Measurements from ENCODE around the gene POLD2. TPM values are rescaled to one million over a fixed set of nuclear protein-coding genes. Genes with fewer than 3 reads are reported as not detected.

POLD2 gene
- total and polyA plus RNA-seq, 2 donors (not counting 1 experiment from before 2014, with no cell fraction given): 69.8 to 76.5 TPM

GRCh38 chr7:44122529-44122928 is 819 bp downstream of the POLD2 start:
- DNase-seq (ENCODE audit: low read depth in 2 of 2): no peak
- peak overlapping the region; percentile 90 for H3K4me2 ChIP-seq (ENCODE audit: extremely low read depth, insufficient read depth, low read length)
- TF ChIP-seq EZH2 (IDR thresholded peaks at IDR 0.05; ENCODE audit: low read length, missing control alignments) (no peak), CTCF (conservative IDR thresholded peaks at IDR 0.05 in 1 of 2, IDR thresholded peaks at IDR 0.05 in 1 of 2; ENCODE audit: low read depth in 1 of 2, low read length in 2 of 2) (no peak)
- no peaks in the 10 kb centered on the region for H3K27me3 ChIP-seq (ENCODE audit: control insufficient read depth, insufficient read depth, low read length)
- H3K79me2 ChIP-seq (ENCODE audit: control insufficient read depth, insufficient read depth, low read length): peaks cover 19% of the 10 kb centered on the region
- peaks cover 4% of the 10 kb centered on the region for H3K4me1 ChIP-seq (ENCODE audit: control insufficient read depth, extremely low read depth, insufficient read depth, low read length)
- no peaks in the 10 kb centered on the region for H4K20me1 ChIP-seq (ENCODE audit: control insufficient read depth, extremely low read depth, insufficient read depth, low read length)
- peaks cover 13% of the 10 kb centered on the region for H3K36me3 ChIP-seq (ENCODE audit: control insufficient read depth, insufficient read depth, low read length)
- no peak overlapping the region for H3K9ac ChIP-seq (ENCODE audit: insufficient read depth, low read length)
- H3K27ac ChIP-seq (ENCODE audit: insufficient read depth, low read length): peak overlapping the region; percentile 92
- no peak overlapping the region for H2AFZ ChIP-seq (ENCODE audit: low read length)
- no peaks in the 10 kb centered on the region for H3K9me3 ChIP-seq (ENCODE audit: control insufficient read depth, insufficient read depth, low read depth, low read length)
- peak overlapping the region; percentile 66 to 93 (median 76) for H3K4me3 ChIP-seq (replicated peaks in 1 of 4; ENCODE audit: control extremely low read depth in 1 of 4, insufficient read depth in 1 of 4, low read depth in 3 of 4, low read length in 4 of 4)

- Histone ChIP-seq H3K79me2 (ENCODE audit: control insufficient read depth, insufficient read depth, low read length) (peaks cover 19% of the 10 kb centered on the region), H3K36me3 (ENCODE audit: control insufficient read depth, insufficient read depth, low read length) (peaks cover 15% of the 10 kb centered on the region), H3K4me3 (replicated peaks in 1 of 4; ENCODE audit: control extremely low read depth in 1 of 4, insufficient read depth in 1 of 4, low read depth in 3 of 4, low read length in 4 of 4) (peak overlapping the region in 2 of 4 experiments; percentile 75 to 93), H2AFZ (ENCODE audit: low read length) (no peak overlapping the region), H3K4me2 (ENCODE audit: extremely low read depth, insufficient read depth, low read length) (peak overlapping the region; percentile 90), H3K27me3 (ENCODE audit: control insufficient read depth, insufficient read depth, low read length) (no peaks in the 10 kb centered on the region), H3K27ac (ENCODE audit: insufficient read depth, low read length) (no peak overlapping the region), H3K9ac (ENCODE audit: insufficient read depth, low read length) (no peak overlapping the region), H3K4me1 (ENCODE audit: control insufficient read depth, extremely low read depth, insufficient read depth, low read length) (peaks cover 4% of the 10 kb centered on the region), H3K9me3 (ENCODE audit: control insufficient read depth, insufficient read depth, low read depth, low read length) (no peaks in the 10 kb centered on the region), H4K20me1 (ENCODE audit: control insufficient read depth, extremely low read depth, insufficient read depth, low read length) (no peaks in the 10 kb centered on the region)
- no peak for TF ChIP-seq CTCF (conservative IDR thresholded peaks at IDR 0.05 in 1 of 2, IDR thresholded peaks at IDR 0.05 in 1 of 2; ENCODE audit: low read depth in 1 of 2, low read length in 2 of 2)
- TF ChIP-seq EZH2 (IDR thresholded peaks at IDR 0.05; ENCODE audit: low read length, missing control alignments): no peak
- DNase-seq (ENCODE audit: low read depth in 2 of 2): no peak
Observed at GRCh38 chr7:44121761-44122420, 1.5 kb downstream of the POLD2 start.

- TF ChIP-seq CTCF (conservative IDR thresholded peaks at IDR 0.05 in 1 of 2, IDR thresholded peaks at IDR 0.05 in 1 of 2; ENCODE audit: low read depth in 1 of 2, low read length in 2 of 2) (no peak), EZH2 (IDR thresholded peaks at IDR 0.05; ENCODE audit: low read length, missing control alignments) (no peak)
- peaks cover 4% of the 10 kb centered on the region for H3K4me1 ChIP-seq (ENCODE audit: control insufficient read depth, extremely low read depth, insufficient read depth, low read length)
- H3K27me3 ChIP-seq (ENCODE audit: control insufficient read depth, insufficient read depth, low read length): no peaks in the 10 kb centered on the region
- H3K4me3 ChIP-seq (replicated peaks in 1 of 4; ENCODE audit: control extremely low read depth in 1 of 4, insufficient read depth in 1 of 4, low read depth in 3 of 4, low read length in 4 of 4): no peak overlapping the region
- DNase-seq (ENCODE audit: low read depth in 2 of 2): no peak
- H3K36me3 ChIP-seq (ENCODE audit: control insufficient read depth, insufficient read depth, low read length): peaks cover 17% of the 10 kb centered on the region
- no peak overlapping the region for H2AFZ ChIP-seq (ENCODE audit: low read length)
- H3K4me2 ChIP-seq (ENCODE audit: extremely low read depth, insufficient read depth, low read length): no peak overlapping the region
- no peak overlapping the region for H3K27ac ChIP-seq (ENCODE audit: insufficient read depth, low read length)
- peaks cover 19% of the 10 kb centered on the region for H3K79me2 ChIP-seq (ENCODE audit: control insufficient read depth, insufficient read depth, low read length)
- no peak overlapping the region for H3K9ac ChIP-seq (ENCODE audit: insufficient read depth, low read length)
- no peaks in the 10 kb centered on the region for H3K9me3 ChIP-seq (ENCODE audit: control insufficient read depth, insufficient read depth, low read depth, low read length)
- H4K20me1 ChIP-seq (ENCODE audit: control insufficient read depth, extremely low read depth, insufficient read depth, low read length): no peaks in the 10 kb centered on the region
Observed at GRCh38 chr7:44120395-44120794, 3.0 kb downstream of the POLD2 start.
